Kidney (tissue), 14 donors: ENCODE results near the gene SYNGR1. TPM values are rescaled to one million over a fixed set of nuclear protein-coding genes. Genes with fewer than 3 reads are reported as not detected.
"Not testable (repeated sequence)": the region's sequence is repeated elsewhere in the genome, so short reads cannot be mapped to it uniquely, and the experiment has no call there.

ENCODE experiments used
- DNase-seq, 5 donors: peaks; one replicate each; pipeline ENCODE4 v3.0.0-alpha.2; 2013 to 2020
- FAIRE-seq: peaks from 2 replicates; lab custom pipeline; 2012; peaks lifted over from hg19 to GRCh38; lab: Jason Lieb, UNC
- H3K27ac ChIP-seq, 2 donors: one replicate each; pipeline ENCODE4 v1.7.0; 2013; ENCODE audit warnings: low read depth in 2 of 2, low read length in 2 of 2, inconsistent platforms in 1 of 2
- H3K27me3 ChIP-seq: one replicate; pipeline ENCODE4 v1.7.1; 2013; ENCODE audit warnings: low read length, inconsistent platforms; ENCODE audit not compliant: control insufficient read depth, insufficient read depth
- H3K36me3 ChIP-seq, 3 donors: one replicate each; pipeline versions ENCODE4 v1.7.0 to v1.7.1; 2013; ENCODE audit warnings: low read length in 3 of 3, control low read depth in 1 of 3, inconsistent platforms in 1 of 3; ENCODE audit not compliant: insufficient read depth in 3 of 3, control insufficient read depth in 2 of 3
- H3K4me1 ChIP-seq, 3 donors: one replicate each; pipeline versions ENCODE4 v1.7.0 to v1.7.1; 2013; ENCODE audit warnings: low read length in 3 of 3, inconsistent platforms in 1 of 3, low read depth in 1 of 3; ENCODE audit not compliant: control insufficient read depth in 2 of 3, insufficient read depth in 2 of 3
- H3K4me3 ChIP-seq, 3 donors: one replicate each; pipeline versions ENCODE4 v1.7.0 to v1.8.1; 2013; ENCODE audit warnings: low read length in 3 of 3, control low read depth in 1 of 3, inconsistent platforms in 1 of 3
- H3K9ac ChIP-seq, 3 donors: one replicate each; pipeline versions ENCODE4 v1.7.0 to v1.7.1; 2013; ENCODE audit warnings: low read length in 3 of 3, control low read depth in 1 of 3, inconsistent platforms in 1 of 3
- H3K9me3 ChIP-seq, 3 donors: one replicate each; pipeline versions ENCODE4 v1.7.0 to v1.7.1; 2013; ENCODE audit warnings: low read length in 3 of 3, control low read depth in 1 of 3, inconsistent platforms in 1 of 3; ENCODE audit not compliant: control insufficient read depth in 2 of 3, insufficient read depth in 1 of 3
- CTCF ChIP-seq: IDR thresholded peaks from 3 replicates; pipeline ENCODE4 v1.5.1; 2012; ENCODE audit warnings: mild to moderate bottlenecking, moderate library complexity, borderline replicate concordance; ENCODE audit not compliant: insufficient read depth; ENCODE audit errors: extremely low read depth
- intact Hi-C: fragments of 100-400 bp; cut with DNase I; formaldehyde crosslinking; loops from one replicate; pipeline ENCODE4 v1.11.1; 2022
- polyA plus RNA-seq: library from polyadenylated mRNA; stranded (reverse); fragments of 350-450 nt; fragmentation: Illumina TruSeq; extraction: RNeasy Lipid Tissue Mini Kit (QIAGEN cat#74804); gene quantifications from one replicate; pipeline ENCODE4 v1.2.3, GENCODE V29; 2014; ENCODE audit warnings: low read depth, low replicate concordance; ENCODE audit not compliant: insufficient read depth
- total RNA-seq: library from RNA; stranded (reverse); fragmentation: NEBNext Ultra II Directional; extraction: Animal tissue kit (Norgen Biotek cat#: 25700); gene quantifications from one replicate; pipeline ENCODE4 v1.2.1, GENCODE V29; 2021
- donor health status: control.
- donor health status: control.
- donor health status: control.
- donor health status: control.
- donor health status: control.
- donor health status: DM: yes; HTN: yes; CAD: no.
- donor health status: Normal renal cell carcinoma (clear cell type).

Gene SYNGR1
- total and polyA plus RNA-seq, 2 donors from 2014 or later, result 21.5 to 43.0 TPM

GRCh38 chr22:39408807-39409206, 59.0 kb downstream of the SYNGR1 start:
- Histone ChIP-seq H3K4me3 (no peak overlapping the region), H3K27me3 (no peaks in the 10 kb centered on the region), H3K9me3 (no peaks in the 10 kb centered on the region), H3K9ac (no peak overlapping the region), H3K27ac (no peak overlapping the region), H3K36me3 (no peaks in the 10 kb centered on the region), H3K4me1 (peaks cover 0 to 3% (median 3%) of the 10 kb centered on the region in 3 donors)
- no peak for FAIRE-seq
- DNase-seq, result no peak
- intact Hi-C loops, result loop anchor here (10.0 kb wide), 1 partner anchor 106 kb away; no protein-coding TSS in a partner anchor
- TF ChIP-seq CTCF, result no peak

GRCh38 chr22:39409516-39410029, 59.8 kb downstream of the SYNGR1 start:
- H3K4me1 ChIP-seq, result peaks cover 0 to 3% (median 3%) of the 10 kb centered on the region in 3 donors
- TF ChIP-seq CTCF, result no peak
- H3K36me3 ChIP-seq, result no peaks in the 10 kb centered on the region
- no peak overlapping the region for H3K9ac ChIP-seq
- DNase-seq, result no peak
- H3K27ac ChIP-seq, result no peak overlapping the region
- H3K4me3 ChIP-seq, result no peak overlapping the region
- no peaks in the 10 kb centered on the region for H3K9me3 ChIP-seq
- no peak for FAIRE-seq
- intact Hi-C loops, result loop anchor here (10.0 kb wide), 1 partner anchor 105 kb away; no protein-coding TSS in a partner anchor
- H3K27me3 ChIP-seq, result no peaks in the 10 kb centered on the region

- H3K27me3 ChIP-seq, result no peaks in the 10 kb centered on the region
- no peak overlapping the region for H3K9ac ChIP-seq
- H3K27ac ChIP-seq, result no peak overlapping the region
- no peak for TF ChIP-seq CTCF
- peaks cover 0 to 3% (median under 1%) of the 10 kb centered on the region in 3 donors for H3K4me1 ChIP-seq
- no peaks in the 10 kb centered on the region for H3K9me3 ChIP-seq
- no peaks in the 10 kb centered on the region for H3K36me3 ChIP-seq
- no peak overlapping the region for H3K4me3 ChIP-seq
- FAIRE-seq (no peak), DNase-seq (no peak)
- intact Hi-C loops, result no loop called here
These were observed 60.5 kb downstream of the SYNGR1 start for GRCh38 chr22:39410264-39410663.

- H3K36me3 ChIP-seq, result peaks cover 2 to 10% (median 6%) of the 10 kb centered on the region in 3 donors
- intact Hi-C loops, H3K4me1 ChIP-seq, FAIRE-seq, H3K4me3 ChIP-seq, H3K27me3 ChIP-seq, H3K27ac ChIP-seq, H3K9ac ChIP-seq, H3K9me3 ChIP-seq: not testable (repeated sequence)
- peak in 1 of 5 donors; percentile 23 for DNase-seq
These were observed 62.1 kb downstream of the SYNGR1 start for GRCh38 chr22:39411828-39412365.

GRCh38 chr22:39413204-39413603, 63.4 kb downstream of the SYNGR1 start:
- H3K27me3 ChIP-seq, DNase-seq, H3K27ac ChIP-seq, H3K9ac ChIP-seq, H3K4me3 ChIP-seq, FAIRE-seq, H3K4me1 ChIP-seq, H3K9me3 ChIP-seq, intact Hi-C loops: not testable (repeated sequence)
- peaks cover 2 to 19% (median 13%) of the 10 kb centered on the region in 3 donors for H3K36me3 ChIP-seq
